IMR-90 (cell line): ENCODE data around the gene INPP4A. TPM values are rescaled to one million over a fixed set of nuclear protein-coding genes. Genes with fewer than 3 reads are reported as not detected.

Source experiments
- ATAC-seq: fragments of 200-7000 bp; cut with Tn5 transposase; 2 replicates; pipeline ENCODE4 v1.9.1; 2020; ENCODE audit warnings: low read depth, mild to moderate bottlenecking, moderate library complexity
- BruUV-seq: library from RNA; stranded (reverse); fragments of 400-500 nt; replicated peaks from 2 replicates; lab custom pipeline; 2021; lab: Mats Ljungman, UMichigan
- CTCF ChIA-PET: fragments of 300-600 bp; formaldehyde crosslinking; extraction: SDS; loops from one replicate; lab custom pipeline; 2021; ENCODE audit warnings: antibody characterized with exemption; lab: Yijun Ruan, JAX
- POLR2A ChIA-PET: fragments of 300-600 bp; sonication (Branson Sonifier 250); formaldehyde crosslinking; loops from one replicate; lab custom pipeline; 2022; ENCODE audit warnings: antibody characterized with exemption; ENCODE audit not compliant: unreplicated experiment; lab: Charles Lee
- DNase-seq: peaks from one replicate; pipeline ENCODE4 v3.0.0; 2013
- H2AFZ ChIP-seq: replicated peaks from 2 replicates; pipeline ENCODE3; 2013; ENCODE audit warnings: low read length, mild to moderate bottlenecking; ENCODE audit not compliant: poor library complexity
- H2AK5ac ChIP-seq: 2 replicates; pipeline ENCODE4 v1.6.1; 2013; ENCODE audit warnings: low read depth, low read length, inconsistent platforms
- H2AK9ac ChIP-seq: replicated peaks from 2 replicates; pipeline ENCODE3; 2013; ENCODE audit warnings: mild to moderate bottlenecking, low read depth, low read length, moderate library complexity; ENCODE audit not compliant: poor library complexity
- H2BK120ac ChIP-seq: 2 replicates; pipeline ENCODE4 v1.6.1; 2013; ENCODE audit warnings: low read depth, low read length, inconsistent platforms
- H2BK15ac ChIP-seq: 3 replicates; pipeline ENCODE4 v1.6.1; 2013; ENCODE audit warnings: low read depth, low read length, inconsistent platforms
- H2BK20ac ChIP-seq: 2 replicates; pipeline ENCODE4 v1.6.1; 2013; ENCODE audit warnings: low read depth, mild to moderate bottlenecking, inconsistent platforms, low read length, moderate library complexity
- H2BK5ac ChIP-seq: 2 replicates; pipeline ENCODE4 v1.6.1; 2013; ENCODE audit warnings: mild to moderate bottlenecking, low read depth, low read length, inconsistent platforms; ENCODE audit not compliant: poor library complexity, severe bottlenecking
- H3K14ac ChIP-seq: replicated peaks from 2 replicates; pipeline ENCODE4 v1.6.1; 2013; ENCODE audit warnings: low read depth, low read length, inconsistent platforms
- H3K18ac ChIP-seq: 2 replicates; pipeline ENCODE4 v1.6.1; 2013; ENCODE audit warnings: low read depth, low read length, control low read depth
- H3K23ac ChIP-seq: 2 replicates; pipeline ENCODE4 v1.6.1; 2013; ENCODE audit warnings: low read depth, low read length, inconsistent platforms
- H3K27ac ChIP-seq: 2 replicates; pipeline ENCODE4 v1.5.1; 2013; ENCODE audit warnings: mild to moderate bottlenecking, control low read depth, low read length; ENCODE audit not compliant: insufficient read depth
- H3K27me3 ChIP-seq: 2 replicates; pipeline ENCODE4 v1.6.1; 2013; ENCODE audit warnings: low read length; ENCODE audit not compliant: control insufficient read depth, insufficient read depth
- H3K36me3 ChIP-seq: 2 replicates; pipeline ENCODE4 v1.6.1; 2013; ENCODE audit warnings: low read length, mixed read lengths; ENCODE audit not compliant: control insufficient read depth, insufficient read depth
- H3K4ac ChIP-seq: 2 replicates; pipeline ENCODE4 v1.6.1; 2013; ENCODE audit warnings: low read depth, low read length, inconsistent platforms
- H3K4me1 ChIP-seq: 2 replicates; pipeline ENCODE4 v1.6.1; 2013; ENCODE audit warnings: low read length, mixed read lengths; ENCODE audit not compliant: control insufficient read depth, insufficient read depth
- H3K4me2 ChIP-seq: 2 replicates; pipeline ENCODE4 v1.6.1; 2013; ENCODE audit warnings: low read depth, mild to moderate bottlenecking, control low read depth, low read length, moderate library complexity
- H3K4me3 ChIP-seq: 2 replicates; pipeline ENCODE4 v1.5.1; 2013; ENCODE audit warnings: low read depth, mild to moderate bottlenecking, control low read depth, low read length, moderate library complexity; ENCODE audit not compliant: insufficient read depth
- H3K56ac ChIP-seq: 2 replicates; pipeline ENCODE4 v1.6.1; 2013; ENCODE audit warnings: low read length, inconsistent platforms; ENCODE audit not compliant: insufficient read depth; ENCODE audit errors: extremely low read depth
- H3K79me1 ChIP-seq, 2 experiments: 2 replicates each; pipeline ENCODE4 v1.6.1; 2013; ENCODE audit warnings: low read length in 2 of 2, inconsistent platforms in 1 of 2, low read depth in 1 of 2
- H3K9ac ChIP-seq: 2 replicates; pipeline ENCODE4 v1.6.1; 2013; ENCODE audit warnings: low read depth, low read length, control low read depth
- H3K9me1 ChIP-seq: 2 replicates; pipeline ENCODE4 v1.6.1; 2013; ENCODE audit warnings: low read length, inconsistent platforms; ENCODE audit not compliant: insufficient read depth
- H3K9me3 ChIP-seq: 2 replicates; pipeline ENCODE4 v1.6.1; 2013; ENCODE audit warnings: low read length; ENCODE audit not compliant: control insufficient read depth, insufficient read depth
- H4K20me1 ChIP-seq: 2 replicates; pipeline ENCODE4 v1.6.1; 2013; ENCODE audit warnings: low read length, inconsistent platforms; ENCODE audit not compliant: insufficient read depth
- H4K5ac ChIP-seq: 2 replicates; pipeline ENCODE4 v1.6.1; 2013; ENCODE audit warnings: mild to moderate bottlenecking, low read depth, low read length, control low read depth
- H4K8ac ChIP-seq, 2 experiments: 2 replicates each; pipeline ENCODE4 v1.6.1; 2013; ENCODE audit warnings: low read depth in 2 of 2, low read length in 2 of 2, control low read depth in 1 of 2, inconsistent platforms in 1 of 2
- H4K91ac ChIP-seq: 2 replicates; pipeline ENCODE4 v1.6.1; 2013; ENCODE audit warnings: low read depth, low read length, inconsistent platforms; ENCODE audit not compliant: insufficient read depth
- BHLHE40 ChIP-seq: fragments of 150-350 bp; IDR thresholded peaks from 2 replicates; pipeline ENCODE4 v1.6.1; 2016; ENCODE audit warnings: mild to moderate bottlenecking, low read depth, low read length
- CEBPB ChIP-seq: IDR thresholded peaks from 2 replicates; pipeline ENCODE4 v1.6.1; 2012; ENCODE audit warnings: low read depth, low read length, improper control_type of control experiment
- ELK1 ChIP-seq: fragments of 150-350 bp; IDR thresholded peaks from 2 replicates; pipeline ENCODE4 v1.6.1; 2016; ENCODE audit warnings: low read depth, mild to moderate bottlenecking, low read length, moderate library complexity, borderline replicate concordance
- MAZ ChIP-seq: IDR thresholded peaks from 2 replicates; pipeline ENCODE4 v1.6.1; 2012; ENCODE audit warnings: low read depth, mild to moderate bottlenecking, low read length, improper control_type of control experiment, moderate library complexity, borderline replicate concordance
- MXI1 ChIP-seq: IDR thresholded peaks from 2 replicates; pipeline ENCODE4 v1.6.1; 2012; ENCODE audit warnings: low read depth, mild to moderate bottlenecking, low read length, moderate library complexity, borderline replicate concordance
- NFE2L2 ChIP-seq: fragments of 150-350 bp; IDR thresholded peaks from 2 replicates; pipeline ENCODE4 v1.6.1; 2016; ENCODE audit warnings: low read depth, mild to moderate bottlenecking, low read length
- POLR2A ChIP-seq: IDR thresholded peaks from 2 replicates; pipeline ENCODE4 v1.6.1; 2012; ENCODE audit warnings: mild to moderate bottlenecking, low read depth, low read length
- RAD21 ChIP-seq: IDR thresholded peaks from 2 replicates; pipeline ENCODE4 v1.6.1; 2012; ENCODE audit warnings: low read length, improper control_type of control experiment
- RFX5 ChIP-seq: IDR thresholded peaks from 2 replicates; pipeline ENCODE4 v1.8.0; 2012; ENCODE audit warnings: low read depth, mild to moderate bottlenecking, low read length, moderate library complexity
- SMC3 ChIP-seq: fragments of 150-350 bp; IDR thresholded peaks from 2 replicates; pipeline ENCODE4 v1.6.1; 2016; ENCODE audit warnings: low read depth, mild to moderate bottlenecking, antibody characterized with exemption, low read length, moderate library complexity
- WGBS, 2 experiments: methylation state at CpG; one replicate each; pipeline versions ENCODE4 v1.1.5 to v1.1.7; 2013; ENCODE audit warnings: missing lambda C conversion rate in 2 of 2; ENCODE audit not compliant: insufficient read length in 1 of 2; ENCODE audit errors: extremely low coverage in 2 of 2; 5-methylcytosine and 5-hydroxymethylcytosine counted together
- dilution Hi-C: fragments of 300-500 bp; cut with HindIII; formaldehyde crosslinking; loops from one replicate; pipeline ENCODE4 v1.14.3; 2018; ENCODE audit warnings: low sequenced_read_pairs; ENCODE audit not compliant: unreplicated experiment
- in situ Hi-C: fragments of 300-500 bp; cut with MboI; formaldehyde crosslinking; loops from 3 replicates; pipeline ENCODE4 v1.14.3; 2019; ENCODE audit warnings: low sequenced_read_pairs, inconsistent platforms, mixed read lengths
- intact Hi-C: fragments of 100-400 bp; cut with micrococcal nuclease; formaldehyde crosslinking; loops from 2 replicates; pipeline ENCODE4 v1.10.0; 2022
- polyA plus RNA-seq, 3 experiments: library from polyadenylated mRNA; depleted of rRNA; stranded (reverse); fragments of >200 nt; gene quantifications; 2 replicates each; pipeline ENCODE4 v1.2.3, GENCODE V29; 2012; ENCODE audit warnings: low replicate concordance in 1 of 3
- total RNA-seq: library from RNA; depleted of rRNA; stranded (reverse); fragments of >200 nt; gene quantifications from 2 replicates; pipeline ENCODE4 v1.2.3, GENCODE V29; 2012
- TF ChIP-seq, protein P1 (sequence below): conservative IDR thresholded peaks from 2 replicates; pipeline ENCODE4 v1.5.1; 2012; ENCODE audit warnings: mild to moderate bottlenecking, low read depth, low read length, improper control_type of control experiment

Gene INPP4A
- total and polyA plus RNA-seq, 2 of the 4 experiments (the other 2 are of a cell fraction), result 14.5 to 27.1 TPM

GRCh38 chr2:98586551-98587140 lies 142.0 kb downstream of the INPP4A start:
- DNase-seq (no peak), ATAC-seq (no peak)
- Histone ChIP-seq H2BK5ac (no peak overlapping the region), H2BK20ac (no peak overlapping the region), H3K9me1 (peaks cover 5% of the 10 kb centered on the region; the same call in 1 of the 2 replicates), H3K4ac (no peak overlapping the region), H3K27ac (no peak overlapping the region), H4K20me1 (no peaks in the 10 kb centered on the region), H3K18ac (no peak overlapping the region), H3K79me1 (no peaks in the 10 kb centered on the region), H2BK120ac (no peak overlapping the region), H3K36me3 (peaks cover 15% of the 10 kb centered on the region), H4K5ac (no peak overlapping the region), H3K4me3 (no peak overlapping the region), H2AK9ac (no peak overlapping the region), H3K56ac (no peak overlapping the region), H2BK15ac (no peak overlapping the region), H2AFZ (no peak overlapping the region), H3K4me1 (no peaks in the 10 kb centered on the region), H3K14ac (no peak overlapping the region), H4K8ac (no peak overlapping the region), H3K23ac (no peak overlapping the region), H3K9ac (no peak overlapping the region), H2AK5ac (no peak overlapping the region), H3K9me3 (no peaks in the 10 kb centered on the region), H3K27me3 (no peaks in the 10 kb centered on the region), H4K91ac (no peak overlapping the region), H3K4me2 (no peak overlapping the region)
- BruUV-seq, result no TSS peak
- intact Hi-C loops (no loop called here), in situ Hi-C loops (no loop called here), dilution Hi-C loops (no loop called here)
- ChIA-PET CTCF (no interaction called here), POLR2A (no interaction called here)
- WGBS, 2 experiments, result no CpG with 5 or more reads among the region's 6 CpGs
- TF ChIP-seq POLR2A (no peak), RAD21 (no peak), RFX5 (no peak), ELK1 (no peak), MAZ (no peak), SMC3 (no peak), CEBPB (no peak), BHLHE40 (no peak), NFE2L2 (no peak), MXI1 (no peak)
- TF ChIP-seq, protein P1, sequence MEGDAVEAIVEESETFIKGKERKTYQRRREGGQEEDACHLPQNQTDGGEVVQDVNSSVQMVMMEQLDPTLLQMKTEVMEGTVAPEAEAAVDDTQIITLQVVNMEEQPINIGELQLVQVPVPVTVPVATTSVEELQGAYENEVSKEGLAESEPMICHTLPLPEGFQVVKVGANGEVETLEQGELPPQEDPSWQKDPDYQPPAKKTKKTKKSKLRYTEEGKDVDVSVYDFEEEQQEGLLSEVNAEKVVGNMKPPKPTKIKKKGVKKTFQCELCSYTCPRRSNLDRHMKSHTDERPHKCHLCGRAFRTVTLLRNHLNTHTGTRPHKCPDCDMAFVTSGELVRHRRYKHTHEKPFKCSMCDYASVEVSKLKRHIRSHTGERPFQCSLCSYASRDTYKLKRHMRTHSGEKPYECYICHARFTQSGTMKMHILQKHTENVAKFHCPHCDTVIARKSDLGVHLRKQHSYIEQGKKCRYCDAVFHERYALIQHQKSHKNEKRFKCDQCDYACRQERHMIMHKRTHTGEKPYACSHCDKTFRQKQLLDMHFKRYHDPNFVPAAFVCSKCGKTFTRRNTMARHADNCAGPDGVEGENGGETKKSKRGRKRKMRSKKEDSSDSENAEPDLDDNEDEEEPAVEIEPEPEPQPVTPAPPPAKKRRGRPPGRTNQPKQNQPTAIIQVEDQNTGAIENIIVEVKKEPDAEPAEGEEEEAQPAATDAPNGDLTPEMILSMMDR, result no peak
